ENCODE results near the gene DUOX2. TPM values are rescaled to one million over a fixed set of nuclear protein-coding genes. Genes with fewer than 3 reads are reported as not detected.
A peak's percentile ranks its signal among the peaks of the same experiment; 100 is the strongest.

Gene DUOX2
- total RNA-seq, 3 donors from 2014 or later: 3.1 to 40.1 (median 5.1) TPM

- H3K36me3 ChIP-seq (ENCODE audit: low read depth): no peaks in the 10 kb centered on the region
- intact Hi-C loops (cut with DNase I, micrococcal nuclease): no loop called here
- H3K4me1 ChIP-seq (ENCODE audit: low read depth): peaks cover 6% of the 10 kb centered on the region
- no peaks in the 10 kb centered on the region for H3K9me3 ChIP-seq
- ATAC-seq (no peak), DNase-seq (no peak)
- no peak for TF ChIP-seq CTCF (IDR thresholded peaks at IDR 0.05)
- no peak overlapping the region for H3K4me3 ChIP-seq
Measured at GRCh38 chr15:45113380-45113990, 487 bp downstream of the DUOX2 start.

- no peak for TF ChIP-seq CTCF (IDR thresholded peaks at IDR 0.05)
- DNase-seq (no peak), ATAC-seq (peak; percentile 48)
- H3K36me3 ChIP-seq (ENCODE audit: low read depth): no peaks in the 10 kb centered on the region
- peaks cover 6% of the 10 kb centered on the region for H3K4me1 ChIP-seq (ENCODE audit: low read depth)
- no peak overlapping the region for H3K4me3 ChIP-seq
- no peaks in the 10 kb centered on the region for H3K9me3 ChIP-seq
- intact Hi-C loops (cut with DNase I, micrococcal nuclease): no loop called here
Measured at GRCh38 chr15:45112591-45113379, 1.2 kb downstream of the DUOX2 start.

- H3K9me3 ChIP-seq: no peaks in the 10 kb centered on the region
- no peak for DNase-seq
- intact Hi-C loops (cut with DNase I, micrococcal nuclease): no loop called here
- no peaks in the 10 kb centered on the region for H3K36me3 ChIP-seq (ENCODE audit: low read depth)
- H3K4me1 ChIP-seq (ENCODE audit: low read depth): peaks cover 6% of the 10 kb centered on the region
- TF ChIP-seq CTCF (IDR thresholded peaks at IDR 0.05): no peak
- no peak overlapping the region for H3K4me3 ChIP-seq
- peak; percentile 1 for ATAC-seq
Measured at GRCh38 chr15:45112143-45112590, 1.8 kb downstream of the DUOX2 start.

GRCh38 chr15:45111390-45112142 is 2.4 kb downstream of the DUOX2 start:
- no peak overlapping the region for H3K4me3 ChIP-seq
- peaks cover 6% of the 10 kb centered on the region for H3K4me1 ChIP-seq (ENCODE audit: low read depth)
- TF ChIP-seq CTCF (IDR thresholded peaks at IDR 0.05): no peak
- ATAC-seq (no peak), DNase-seq (no peak)
- no peaks in the 10 kb centered on the region for H3K9me3 ChIP-seq
- no peaks in the 10 kb centered on the region for H3K36me3 ChIP-seq (ENCODE audit: low read depth)
- intact Hi-C loops (cut with DNase I, micrococcal nuclease): no loop called here

GRCh38 chr15:45110256-45110820 is 3.6 kb downstream of the DUOX2 start:
- Histone ChIP-seq H3K36me3 (ENCODE audit: low read depth) (no peaks in the 10 kb centered on the region), H3K9me3 (no peaks in the 10 kb centered on the region), H3K4me3 (no peak overlapping the region), H3K4me1 (ENCODE audit: low read depth) (peaks cover 6% of the 10 kb centered on the region)
- ATAC-seq: no peak
- no peak for DNase-seq
- TF ChIP-seq CTCF (IDR thresholded peaks at IDR 0.05): no peak
- intact Hi-C loops (cut with DNase I, micrococcal nuclease): no loop called here

All from mucosa of descending colon (tissue), 3 donors.